Measurements from ENCODE around the gene ERMAP.

DNA sequence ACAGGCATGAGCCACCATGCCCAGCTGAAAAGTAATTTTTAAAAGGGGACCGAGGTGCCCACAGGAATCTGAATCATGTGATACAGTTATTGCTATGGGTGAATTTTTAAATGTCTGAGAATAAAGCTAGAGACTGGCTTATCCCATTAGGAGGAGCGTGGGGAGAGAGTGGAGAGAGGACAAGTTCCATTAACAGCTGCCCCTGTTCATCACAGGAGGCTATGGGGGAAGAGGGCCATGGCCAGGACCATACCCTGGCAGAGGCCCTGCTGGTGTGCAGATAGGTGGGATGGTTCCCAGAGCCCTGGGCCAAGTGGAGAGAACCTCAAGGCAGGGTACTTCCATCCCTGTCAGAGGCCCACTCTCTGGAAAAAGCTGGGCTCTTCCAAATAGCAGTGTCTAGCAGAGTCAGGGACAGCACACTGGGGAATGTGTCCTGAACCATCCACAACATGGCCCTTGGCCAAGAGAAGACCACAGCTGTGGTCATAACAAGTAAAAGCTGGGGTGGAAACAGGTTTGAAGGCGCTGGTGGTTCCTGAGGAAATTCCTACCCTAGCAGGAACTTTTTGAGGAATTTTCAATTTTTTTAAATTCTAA is 15.8 kb downstream of the ERMAP start:
- TF ChIP-seq, protein P1, sequence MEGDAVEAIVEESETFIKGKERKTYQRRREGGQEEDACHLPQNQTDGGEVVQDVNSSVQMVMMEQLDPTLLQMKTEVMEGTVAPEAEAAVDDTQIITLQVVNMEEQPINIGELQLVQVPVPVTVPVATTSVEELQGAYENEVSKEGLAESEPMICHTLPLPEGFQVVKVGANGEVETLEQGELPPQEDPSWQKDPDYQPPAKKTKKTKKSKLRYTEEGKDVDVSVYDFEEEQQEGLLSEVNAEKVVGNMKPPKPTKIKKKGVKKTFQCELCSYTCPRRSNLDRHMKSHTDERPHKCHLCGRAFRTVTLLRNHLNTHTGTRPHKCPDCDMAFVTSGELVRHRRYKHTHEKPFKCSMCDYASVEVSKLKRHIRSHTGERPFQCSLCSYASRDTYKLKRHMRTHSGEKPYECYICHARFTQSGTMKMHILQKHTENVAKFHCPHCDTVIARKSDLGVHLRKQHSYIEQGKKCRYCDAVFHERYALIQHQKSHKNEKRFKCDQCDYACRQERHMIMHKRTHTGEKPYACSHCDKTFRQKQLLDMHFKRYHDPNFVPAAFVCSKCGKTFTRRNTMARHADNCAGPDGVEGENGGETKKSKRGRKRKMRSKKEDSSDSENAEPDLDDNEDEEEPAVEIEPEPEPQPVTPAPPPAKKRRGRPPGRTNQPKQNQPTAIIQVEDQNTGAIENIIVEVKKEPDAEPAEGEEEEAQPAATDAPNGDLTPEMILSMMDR (IDR thresholded peaks at IDR 0.05) = no peak
- TF ChIP-seq POLR2A (IDR thresholded peaks at IDR 0.05) = no peak

All from adrenal gland (tissue), 5 donors.